T-helper 17 cell (primary cell): Measurements from ENCODE around the gene CBLN1. TPM values are rescaled to one million over a fixed set of nuclear protein-coding genes. Genes with fewer than 3 reads are reported as not detected.

ENCODE experiments used
- ATAC-seq: fragments of 150-1000 bp; cut with Tn5 transposase; 2 replicates; pipeline ENCODE4 v1.10.0; 2021; ENCODE audit warnings: mild to moderate bottlenecking, moderate library complexity
- DNase-seq, 3 donors: peaks; one replicate each; pipeline versions ENCODE4 v3.0.0 to v3.0.0-alpha.2; 2020 to 2021
- H3K9me3 ChIP-seq: one replicate; pipeline ENCODE4 v1.7.0; 2013; ENCODE audit warnings: low read length, mild to moderate bottlenecking; ENCODE audit not compliant: control insufficient read depth, poor library complexity, severe bottlenecking
- H3K27ac Mint-ChIP-seq: one replicate; pipeline ENCODE4 v1.8.0; 2022; ENCODE audit warnings: mild to moderate bottlenecking, moderate library complexity, mixed read lengths
- H3K27me3 Mint-ChIP-seq: one replicate; pipeline ENCODE4 v1.8.0; 2022; ENCODE audit warnings: mixed read lengths
- H3K36me3 Mint-ChIP-seq: one replicate; pipeline ENCODE4 v1.8.0; 2022; ENCODE audit warnings: low read depth, mixed read lengths
- H3K4me1 Mint-ChIP-seq: one replicate; pipeline ENCODE4 v1.8.0; 2022; ENCODE audit warnings: mild to moderate bottlenecking, mixed read lengths
- H3K4me3 Mint-ChIP-seq: one replicate; pipeline ENCODE4 v1.8.0; 2022; ENCODE audit warnings: mild to moderate bottlenecking, moderate library complexity, mixed read lengths
- total RNA-seq, 4 donors: library from RNA in 2 of 4; stranded (reverse) in 2 of 4; gene quantifications; one replicate each; pipeline ENCODE4 v1.2.3 and lab custom pipeline; 2022 to 2026

CBLN1 gene
- total RNA-seq, 2 donors from 2014 or later = not detected

DNA sequence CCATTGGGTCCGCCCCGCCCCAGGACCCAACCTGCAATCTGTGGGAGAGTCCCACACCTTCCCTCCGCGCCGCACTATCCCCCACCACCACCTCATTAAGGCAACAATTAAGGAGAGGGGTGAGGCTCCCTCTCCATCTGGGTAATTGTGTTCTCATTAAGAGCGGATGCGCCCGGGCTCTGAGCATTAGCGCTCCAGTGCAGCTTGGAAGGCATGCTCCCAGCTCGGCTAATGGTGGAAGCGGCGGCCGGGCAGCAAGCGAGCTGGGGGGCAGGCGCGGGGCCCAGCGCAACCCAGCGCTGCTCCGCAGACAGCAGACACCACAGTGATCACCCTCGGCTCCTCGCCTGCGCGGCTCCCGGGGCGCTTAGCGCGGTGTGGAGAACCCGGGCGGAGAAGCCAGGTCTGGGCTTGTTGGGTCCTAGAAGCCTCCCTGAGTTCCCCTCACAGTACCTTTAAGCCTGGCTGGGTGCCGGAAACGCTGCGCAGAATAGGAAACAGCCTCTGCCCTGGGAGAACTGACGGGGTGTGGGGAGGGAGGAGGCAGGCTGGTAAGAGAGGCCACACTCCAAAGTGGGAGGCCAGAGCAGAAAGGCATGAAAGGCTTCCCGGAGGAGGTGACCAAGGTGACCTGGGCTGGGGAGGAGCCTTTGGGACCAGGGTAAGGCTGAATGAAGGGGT lies 6.4 kb downstream of the CBLN1 start:
- Mint-ChIP-seq H3K36me3 (peaks cover 3% of the 10 kb centered on the region), H3K27ac (no peak overlapping the region), H3K27me3 (peaks cover 67% of the 10 kb centered on the region), H3K4me1 (no peaks in the 10 kb centered on the region), H3K4me3 (no peak overlapping the region)
- no peaks in the 10 kb centered on the region for H3K9me3 ChIP-seq
- DNase-seq (no peak), ATAC-seq (no peak)

DNA sequence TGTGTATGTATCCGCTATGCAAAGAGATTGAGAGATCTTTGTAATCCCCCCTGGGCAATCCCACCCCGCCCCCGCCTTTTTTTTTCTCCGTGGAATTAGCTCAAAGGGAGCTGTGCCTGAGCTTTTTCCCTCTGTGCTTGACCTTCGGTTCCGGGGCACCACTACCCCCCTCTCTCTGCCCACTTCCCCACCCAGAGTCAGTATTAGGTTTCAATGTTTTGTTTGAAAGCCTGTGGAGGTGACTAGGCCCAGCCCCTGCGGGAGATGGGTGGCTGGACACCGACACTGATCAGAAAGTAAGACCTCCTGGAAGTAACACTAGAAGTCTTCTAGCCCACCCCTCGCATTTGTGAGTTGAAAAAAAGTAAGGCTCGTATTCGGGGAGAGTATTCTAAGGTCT lies 7.0 kb downstream of the CBLN1 start:
- DNase-seq (no peak), ATAC-seq (no peak)
- H3K4me1 Mint-ChIP-seq = no peaks in the 10 kb centered on the region
- no peaks in the 10 kb centered on the region for H3K9me3 ChIP-seq
- H3K36me3 Mint-ChIP-seq = peaks cover 3% of the 10 kb centered on the region
- H3K27me3 Mint-ChIP-seq = peaks cover 64% of the 10 kb centered on the region
- no peak overlapping the region for H3K27ac Mint-ChIP-seq
- no peak overlapping the region for H3K4me3 Mint-ChIP-seq

DNA sequence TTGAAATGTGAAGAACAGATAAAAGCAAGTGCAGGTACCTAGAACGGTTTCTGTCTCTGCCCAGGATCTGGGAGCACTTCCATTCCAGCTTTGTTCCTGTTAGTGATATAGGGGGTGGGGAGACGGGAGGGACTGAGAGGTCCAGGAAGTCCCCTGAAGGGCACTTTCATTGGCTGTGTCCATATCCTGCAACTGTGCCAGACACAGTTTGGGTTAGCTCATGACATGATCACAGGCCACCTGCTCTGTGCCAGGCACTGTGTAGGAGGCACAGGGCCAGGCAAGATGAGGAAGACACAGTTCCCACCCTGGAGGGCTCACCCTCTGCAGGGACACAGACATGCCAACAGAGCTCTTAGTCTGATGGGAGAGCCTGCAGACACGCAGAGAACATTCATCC lies 7.9 kb downstream of the CBLN1 start:
- DNase-seq (no peak), ATAC-seq (no peak)
- Mint-ChIP-seq H3K4me3 (no peak overlapping the region), H3K27ac (no peak overlapping the region), H3K4me1 (no peaks in the 10 kb centered on the region), H3K27me3 (peaks cover 57% of the 10 kb centered on the region), H3K36me3 (peaks cover 3% of the 10 kb centered on the region)
- H3K9me3 ChIP-seq = no peaks in the 10 kb centered on the region

DNA sequence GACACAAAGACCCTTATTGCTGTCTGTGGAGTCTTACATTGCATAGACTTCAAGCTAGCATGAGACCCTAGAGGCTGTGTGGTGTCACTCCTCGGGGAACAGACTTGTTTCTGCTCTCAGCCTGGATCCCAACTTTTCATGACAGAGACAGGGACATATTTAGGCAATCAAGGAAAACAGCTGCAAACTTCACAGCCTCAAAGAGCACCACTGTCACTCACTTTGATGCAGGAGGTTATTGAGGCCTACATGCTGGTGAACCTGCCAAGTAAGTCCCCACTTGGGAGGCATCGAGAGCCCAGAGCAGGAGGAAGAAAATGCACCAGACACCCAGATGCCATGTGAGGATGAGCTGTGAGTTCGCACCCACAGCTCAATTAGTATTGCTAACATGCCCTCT lies 10.3 kb downstream of the CBLN1 start:
- no peaks in the 10 kb centered on the region for H3K4me1 Mint-ChIP-seq
- H3K27ac Mint-ChIP-seq = no peak overlapping the region
- H3K27me3 Mint-ChIP-seq = peaks cover 33% of the 10 kb centered on the region
- H3K36me3 Mint-ChIP-seq = peaks cover 2% of the 10 kb centered on the region
- DNase-seq (no peak), ATAC-seq (no peak)
- H3K9me3 ChIP-seq = no peaks in the 10 kb centered on the region
- H3K4me3 Mint-ChIP-seq = no peak overlapping the region

DNA sequence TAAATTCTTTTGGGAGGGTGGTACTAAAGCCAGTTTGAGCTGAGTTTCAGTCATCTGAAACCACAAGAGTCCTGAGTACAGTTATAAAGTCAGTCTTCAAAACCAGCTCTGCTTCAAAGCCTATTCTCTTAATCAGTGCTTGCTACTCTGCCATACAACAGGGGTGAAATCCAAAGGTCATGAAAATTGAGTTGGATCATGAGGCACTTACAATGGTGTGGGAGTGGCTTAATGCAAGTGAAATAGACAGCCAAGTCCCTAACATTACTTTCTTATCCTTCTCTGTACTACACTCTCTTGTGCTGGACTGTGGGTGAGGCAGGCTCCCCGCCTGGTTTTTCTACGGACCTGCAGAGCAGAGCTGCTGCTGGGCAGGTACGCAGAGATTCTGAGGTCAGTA lies 12.4 kb downstream of the CBLN1 start:
- no peaks in the 10 kb centered on the region for H3K9me3 ChIP-seq
- H3K27ac Mint-ChIP-seq = no peak overlapping the region
- no peaks in the 10 kb centered on the region for H3K4me1 Mint-ChIP-seq
- DNase-seq = no peak
- no peaks in the 10 kb centered on the region for H3K36me3 Mint-ChIP-seq
- no peak for ATAC-seq
- H3K27me3 Mint-ChIP-seq = peaks cover 15% of the 10 kb centered on the region
- no peak overlapping the region for H3K4me3 Mint-ChIP-seq

DNA sequence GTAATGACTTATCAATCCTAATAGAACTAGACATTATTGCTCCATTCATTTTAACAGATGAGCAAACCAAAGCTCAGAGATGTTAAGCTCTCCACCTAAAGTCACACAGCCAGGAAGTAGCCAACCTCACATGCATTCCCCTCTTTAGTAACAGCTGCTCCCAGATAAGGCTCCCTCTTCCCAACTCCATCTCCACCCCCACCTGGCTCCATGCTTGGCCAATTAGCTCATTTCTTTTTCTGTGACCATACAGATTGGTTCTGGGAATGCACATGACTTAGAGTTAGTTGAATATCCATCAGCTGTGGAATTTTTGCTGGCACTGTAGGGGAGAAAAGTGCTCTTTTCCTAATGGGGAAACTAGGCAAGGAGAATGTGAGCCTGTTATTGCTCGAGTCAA lies 13.0 kb downstream of the CBLN1 start:
- Mint-ChIP-seq H3K27me3 (peaks cover 10% of the 10 kb centered on the region), H3K4me3 (no peak overlapping the region), H3K36me3 (no peaks in the 10 kb centered on the region), H3K4me1 (no peaks in the 10 kb centered on the region), H3K27ac (no peak overlapping the region)
- no peaks in the 10 kb centered on the region for H3K9me3 ChIP-seq
- no peak for DNase-seq
- ATAC-seq = no peak

DNA sequence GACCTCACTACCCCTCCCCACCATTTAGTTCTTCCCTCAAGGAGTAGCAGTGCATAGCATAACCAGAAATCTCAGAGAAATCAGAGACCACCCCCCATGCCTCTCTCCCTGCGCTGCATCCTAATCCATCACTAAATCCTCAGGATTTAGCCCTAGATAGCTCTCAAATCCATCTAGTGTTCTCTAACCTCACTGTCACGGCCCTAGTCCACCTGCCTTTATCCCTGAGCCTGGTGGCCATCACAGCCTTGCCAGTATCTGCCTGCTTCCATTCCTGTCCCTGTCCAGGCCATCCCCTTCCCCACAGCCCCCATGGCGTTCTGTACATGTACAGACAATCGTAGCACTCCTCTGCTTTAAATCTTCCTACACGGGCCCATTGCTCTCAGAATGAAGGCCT lies 19.1 kb downstream of the CBLN1 start:
- H3K27ac Mint-ChIP-seq = no peak overlapping the region
- no peaks in the 10 kb centered on the region for H3K9me3 ChIP-seq
- H3K36me3 Mint-ChIP-seq = no peaks in the 10 kb centered on the region
- no peak for ATAC-seq
- H3K4me1 Mint-ChIP-seq = no peaks in the 10 kb centered on the region
- DNase-seq = no peak
- no peaks in the 10 kb centered on the region for H3K27me3 Mint-ChIP-seq
- no peak overlapping the region for H3K4me3 Mint-ChIP-seq

DNA sequence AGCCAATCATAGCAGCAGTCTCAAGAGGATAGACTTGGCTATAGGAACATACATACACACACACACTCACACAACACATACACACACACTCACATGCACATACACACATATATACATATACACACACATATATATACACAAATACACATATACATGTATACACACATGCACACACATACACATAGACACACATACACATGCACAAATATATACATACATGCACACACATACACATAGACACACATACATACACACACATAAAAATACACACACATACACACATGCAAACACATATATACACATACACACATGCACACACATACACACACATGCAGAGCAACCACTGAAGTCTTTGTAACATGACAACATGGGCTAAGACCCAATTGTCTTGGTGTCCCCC lies 19.7 kb downstream of the CBLN1 start:
- no peak for DNase-seq
- Mint-ChIP-seq H3K4me3 (no peak overlapping the region), H3K27ac (no peak overlapping the region), H3K27me3 (no peaks in the 10 kb centered on the region), H3K4me1 (no peaks in the 10 kb centered on the region), H3K36me3 (no peaks in the 10 kb centered on the region)
- ATAC-seq = no peak
- H3K9me3 ChIP-seq = no peaks in the 10 kb centered on the region

DNA sequence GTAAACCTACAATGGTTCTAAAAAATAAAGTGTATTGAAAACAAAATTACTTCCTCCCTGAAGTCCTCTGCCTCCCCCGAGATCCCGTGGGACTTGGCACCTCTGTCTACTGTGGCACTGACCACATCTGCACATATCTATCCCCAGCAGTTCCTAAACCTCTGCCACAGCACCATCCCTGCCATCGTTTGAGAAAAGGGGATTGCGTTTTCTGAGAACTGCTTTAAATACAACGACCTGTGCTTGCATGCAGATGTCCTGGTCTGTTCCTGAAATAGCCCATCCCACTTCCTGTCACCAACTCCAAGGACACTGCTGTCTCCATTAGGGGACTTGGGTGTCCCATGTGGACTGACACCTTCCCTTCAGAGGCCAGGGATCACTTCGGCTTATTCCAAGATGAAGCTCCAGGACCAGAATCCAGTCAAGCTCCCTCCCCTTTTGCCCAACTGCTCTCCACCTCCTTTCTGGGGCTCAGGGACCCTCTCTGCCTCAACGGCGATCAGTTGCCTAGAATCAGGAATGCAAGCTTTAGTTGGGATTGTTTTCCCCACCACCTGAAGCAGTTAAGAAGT lies 20.6 kb downstream of the CBLN1 start:
- no peak for ATAC-seq
- no peak for DNase-seq
- H3K4me3 Mint-ChIP-seq = no peak overlapping the region
- no peaks in the 10 kb centered on the region for H3K9me3 ChIP-seq
- H3K27ac Mint-ChIP-seq = no peak overlapping the region
- H3K4me1 Mint-ChIP-seq = no peaks in the 10 kb centered on the region
- no peaks in the 10 kb centered on the region for H3K27me3 Mint-ChIP-seq
- H3K36me3 Mint-ChIP-seq = no peaks in the 10 kb centered on the region

DNA sequence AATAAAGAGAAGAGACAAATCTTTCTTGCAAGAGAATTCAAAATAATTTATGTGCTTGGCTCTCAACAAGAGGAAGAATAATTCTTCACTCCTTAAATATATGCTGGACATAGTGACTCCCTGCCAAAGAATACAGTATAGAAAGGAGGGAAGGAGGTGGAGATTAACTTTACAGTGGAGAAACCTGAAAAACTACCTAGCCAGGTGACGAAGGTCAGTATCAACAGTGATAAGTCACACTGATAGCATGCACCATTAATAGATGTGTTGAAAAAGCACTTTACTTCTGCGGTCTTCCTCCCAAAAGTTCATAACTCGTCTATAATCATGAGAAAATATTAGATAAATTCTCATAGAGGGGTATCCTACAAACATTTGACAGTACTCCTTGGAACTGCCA lies 21.4 kb downstream of the CBLN1 start:
- no peaks in the 10 kb centered on the region for H3K9me3 ChIP-seq
- no peak for ATAC-seq

DNA sequence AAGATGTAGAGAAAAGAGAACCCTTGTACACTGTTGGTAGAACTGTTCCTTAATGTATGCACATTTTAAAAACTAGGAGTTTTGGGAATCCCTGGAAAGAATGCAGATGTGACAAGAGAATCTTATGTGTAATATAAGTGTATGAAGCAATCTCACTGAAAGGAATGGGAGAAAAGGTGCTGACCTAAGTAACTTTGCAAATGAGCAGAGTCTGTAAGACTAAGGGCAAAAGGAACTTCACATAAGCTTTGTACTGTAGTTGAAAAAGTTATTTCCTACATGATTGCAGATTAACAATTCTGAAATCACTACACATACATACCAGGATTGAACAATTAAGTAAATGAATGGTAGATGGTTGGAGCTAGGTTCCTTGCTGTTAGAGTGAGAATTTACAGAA lies 22.3 kb downstream of the CBLN1 start:
- H3K36me3 Mint-ChIP-seq = no peaks in the 10 kb centered on the region
- DNase-seq = no peak
- no peaks in the 10 kb centered on the region for H3K9me3 ChIP-seq
- H3K4me3 Mint-ChIP-seq = no peak overlapping the region
- ATAC-seq = no peak
- H3K27me3 Mint-ChIP-seq = no peaks in the 10 kb centered on the region
- H3K27ac Mint-ChIP-seq = no peak overlapping the region
- no peaks in the 10 kb centered on the region for H3K4me1 Mint-ChIP-seq

More for the DNA sequence above, 21.4 kb downstream of the CBLN1 start:
- no peak overlapping the region for H3K27ac Mint-ChIP-seq
- no peaks in the 10 kb centered on the region for H3K27me3 Mint-ChIP-seq
- H3K4me3 Mint-ChIP-seq = no peak overlapping the region
- H3K4me1 Mint-ChIP-seq = no peaks in the 10 kb centered on the region
- no peak for DNase-seq
- no peaks in the 10 kb centered on the region for H3K36me3 Mint-ChIP-seq

DNA sequence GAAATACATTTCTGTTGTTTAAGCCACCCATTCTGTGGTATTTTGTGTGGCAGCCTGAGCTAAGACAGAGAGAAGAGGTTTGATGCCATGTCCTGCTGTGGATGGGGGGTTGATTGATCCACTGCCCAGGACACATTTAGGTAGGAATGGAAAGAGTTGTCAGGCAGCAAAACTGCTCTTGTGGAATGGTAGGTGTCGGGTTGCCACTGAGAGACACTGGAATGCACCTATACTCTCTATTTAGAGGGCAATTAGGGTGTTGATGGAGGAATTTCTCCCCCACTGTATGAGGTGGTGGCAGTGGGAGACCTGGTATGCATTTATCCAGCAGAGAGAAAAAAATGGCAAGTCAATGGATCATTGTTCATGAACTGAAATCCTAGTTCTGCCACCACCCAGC lies 30.9 kb downstream of the CBLN1 start:
- Mint-ChIP-seq H3K4me1 (no peaks in the 10 kb centered on the region), H3K36me3 (no peaks in the 10 kb centered on the region), H3K4me3 (no peak overlapping the region), H3K27ac (no peak overlapping the region), H3K27me3 (no peaks in the 10 kb centered on the region)
- no peaks in the 10 kb centered on the region for H3K9me3 ChIP-seq
- ATAC-seq (no peak), DNase-seq (no peak)

DNA sequence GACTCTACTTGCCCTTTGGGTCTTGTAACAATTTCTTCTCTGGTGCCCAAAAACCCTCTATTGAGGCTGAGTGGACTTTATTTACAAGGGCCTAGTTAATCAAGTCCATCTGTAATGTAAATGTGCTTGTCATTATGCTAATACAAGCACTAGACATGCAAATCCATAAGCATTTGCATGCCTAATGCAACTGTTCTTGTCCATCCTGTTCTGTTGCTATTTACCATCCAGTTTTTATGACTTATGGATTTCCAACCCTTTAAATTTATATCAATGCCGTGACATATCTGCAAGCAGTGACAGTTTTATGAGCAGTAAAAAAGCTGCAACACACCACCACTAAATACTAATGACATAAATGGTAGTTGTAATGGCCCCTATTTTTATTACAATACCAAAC lies 33.4 kb downstream of the CBLN1 start:
- H3K27ac Mint-ChIP-seq = no peak overlapping the region
- DNase-seq = no peak
- no peak overlapping the region for H3K4me3 Mint-ChIP-seq
- no peaks in the 10 kb centered on the region for H3K4me1 Mint-ChIP-seq
- H3K27me3 Mint-ChIP-seq = no peaks in the 10 kb centered on the region
- no peak for ATAC-seq
- H3K36me3 Mint-ChIP-seq = no peaks in the 10 kb centered on the region
- no peaks in the 10 kb centered on the region for H3K9me3 ChIP-seq

DNA sequence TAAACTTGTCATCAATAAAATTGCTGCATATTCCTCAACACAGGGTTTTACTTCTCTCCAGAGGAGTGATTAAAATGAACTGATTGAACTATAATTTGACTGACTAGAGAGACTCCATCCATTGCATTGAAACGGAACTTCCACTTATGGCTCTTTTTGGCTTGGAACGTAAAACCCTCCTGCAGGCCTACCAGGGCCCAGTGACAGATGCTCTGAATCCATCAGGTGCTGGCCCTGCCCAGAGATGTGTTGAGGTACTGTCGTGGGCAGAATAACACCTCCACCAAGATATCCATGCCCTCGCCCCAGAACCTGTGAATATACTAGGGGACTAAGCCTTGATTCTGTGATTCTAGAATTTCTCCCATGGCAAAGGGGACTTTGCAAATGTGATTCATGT lies 45.4 kb downstream of the CBLN1 start:
- H3K4me3 Mint-ChIP-seq = no peak overlapping the region
- no peaks in the 10 kb centered on the region for H3K36me3 Mint-ChIP-seq
- H3K4me1 Mint-ChIP-seq = no peaks in the 10 kb centered on the region
- H3K9me3 ChIP-seq = no peaks in the 10 kb centered on the region
- H3K27ac Mint-ChIP-seq = no peak overlapping the region
- DNase-seq (no peak), ATAC-seq (no peak)
- no peaks in the 10 kb centered on the region for H3K27me3 Mint-ChIP-seq
